Right ventricle myocardium superior (tissue), 1 donor: ENCODE data around the gene MTRF1. TPM values are rescaled to one million over a fixed set of nuclear protein-coding genes. Genes with fewer than 3 reads are reported as not detected.
"Not testable (repeated sequence)": the region's sequence is repeated elsewhere in the genome, so short reads cannot be mapped to it uniquely, and the experiment has no call there.

Source experiments
- ATAC-seq: fragments of 200-7000 bp; cut with Tn5 transposase; one replicate; pipeline ENCODE4 v1.9.1; 2020; ENCODE audit warnings: mild to moderate bottlenecking; ENCODE audit not compliant: poor library complexity
- DNase-seq: peaks from one replicate; pipeline ENCODE4 v3.0.0-alpha.2; 2020
- intact Hi-C: fragments of 100-400 bp; cut with DNase I; formaldehyde crosslinking; loops from one replicate; pipeline ENCODE4 v1.11.2; 2022
- total RNA-seq: library from RNA; stranded (reverse); fragmentation: NEBNext Ultra II Directional; extraction: Animal tissue kit (Norgen Biotek cat#: 25700); gene quantifications from one replicate; pipeline ENCODE4 v1.2.1, GENCODE V29; 2021
- donor health status: DM: no; HTN: yes; CAD: no; lungs with severe emphysema.

The MTRF1 gene
- total RNA-seq, 1 donor from 2014 or later, result 13.4 TPM

- intact Hi-C loops, result no loop called here
- no peak for DNase-seq
- ATAC-seq, result no peak
These were observed 21.3 kb upstream of the MTRF1 start for GRCh38 chr13:41284512-41285288.

GRCh38 chr13:41282129-41282571 lies 18.8 kb upstream of the MTRF1 start:
- intact Hi-C loops, result no loop called here
- DNase-seq (no peak), ATAC-seq (no peak)

- ATAC-seq, DNase-seq, intact Hi-C loops: not testable (repeated sequence)
These were observed 15.8 kb upstream of the MTRF1 start for GRCh38 chr13:41279156-41279555.

- DNase-seq (no peak), ATAC-seq (no peak)
- intact Hi-C loops, result no loop called here
These were observed 13.4 kb upstream of the MTRF1 start for GRCh38 chr13:41276824-41277223.

GRCh38 chr13:41274881-41275280 lies 11.5 kb upstream of the MTRF1 start:
- ATAC-seq, result no peak
- intact Hi-C loops, result no loop called here
- DNase-seq, result no peak

- ATAC-seq, result no peak
- no peak for DNase-seq
- intact Hi-C loops, result no loop called here
These were observed 10.6 kb upstream of the MTRF1 start for GRCh38 chr13:41273831-41274441.

- ATAC-seq, result no peak
- DNase-seq, result no peak
- intact Hi-C loops, result no loop called here
These were observed 8.3 kb upstream of the MTRF1 start for GRCh38 chr13:41271456-41272285.

- DNase-seq (no peak), ATAC-seq (no peak)
- intact Hi-C loops, result no loop called here
These were observed 5.4 kb upstream of the MTRF1 start for GRCh38 chr13:41268764-41269163.

- intact Hi-C loops, result no loop called here
- no peak for ATAC-seq
- DNase-seq, result no peak
These were observed 3.7 kb upstream of the MTRF1 start for GRCh38 chr13:41267106-41267505.

GRCh38 chr13:41259875-41260501 lies 3.4 kb downstream of the MTRF1 start:
- DNase-seq (no peak), ATAC-seq (no peak)
- intact Hi-C loops, result no loop called here

GRCh38 chr13:41257535-41257934 lies 5.8 kb downstream of the MTRF1 start:
- DNase-seq, result no peak
- no peak for ATAC-seq
- intact Hi-C loops, result no loop called here

GRCh38 chr13:41254902-41255301 lies 8.5 kb downstream of the MTRF1 start:
- ATAC-seq (no peak), DNase-seq (no peak)
- intact Hi-C loops, result no loop called here

- no peak for ATAC-seq
- DNase-seq, result no peak
- intact Hi-C loops, result no loop called here
These were observed 12.4 kb downstream of the MTRF1 start for GRCh38 chr13:41250993-41251392.

GRCh38 chr13:41246969-41247680 lies 16.3 kb downstream of the MTRF1 start:
- intact Hi-C loops, result no loop called here
- ATAC-seq (peak; percentile 86), DNase-seq (no peak)

- no peak for DNase-seq
- no peak for ATAC-seq
- intact Hi-C loops, result no loop called here
These were observed 18.8 kb downstream of the MTRF1 start for GRCh38 chr13:41244556-41244955.

- no peak for DNase-seq
- intact Hi-C loops, result no loop called here
- ATAC-seq, result no peak
These were observed 21.8 kb downstream of the MTRF1 start for GRCh38 chr13:41241626-41242025.

GRCh38 chr13:41236369-41236768 lies 27.0 kb downstream of the MTRF1 start:
- DNase-seq, result no peak
- no peak for ATAC-seq
- intact Hi-C loops, result no loop called here

GRCh38 chr13:41232578-41233480 lies 30.5 kb downstream of the MTRF1 start:
- ATAC-seq (no peak), DNase-seq (no peak)
- intact Hi-C loops, result no loop called here
